Measurements from ENCODE around the gene PMM2. TPM values are rescaled to one million over a fixed set of nuclear protein-coding genes. Genes with fewer than 3 reads are reported as not detected.

The PMM2 gene
- total RNA-seq, 2 donors from 2014 or later: 22.9 to 59.3 TPM

GRCh38 chr16:8808613-8809353 lies 11.1 kb downstream of the PMM2 start:
- Histone ChIP-seq H3K27ac (no peak overlapping the region), H3K36me3 (peaks cover 70% of the 10 kb centered on the region), H3K4me1 (ENCODE audit: control insufficient read depth in 1 of 2, low read depth in 2 of 2) (no peaks in the 10 kb centered on the region), H3K9me3 (no peaks in the 10 kb centered on the region), H3K27me3 (replicated peaks; ENCODE audit: insufficient read depth) (no peaks in the 10 kb centered on the region), H3K4me3 (no peak overlapping the region)
- ATAC-seq (ENCODE audit: insufficient number of reproducible peaks, low FRiP score, low read depth) (no peak), DNase-seq (ENCODE audit: low spot score) (no peak)
- TF ChIP-seq CTCF (IDR thresholded peaks at IDR 0.05): no peak

- TF ChIP-seq CTCF (IDR thresholded peaks at IDR 0.05): no peak
- DNase-seq (ENCODE audit: low spot score) (no peak), ATAC-seq (ENCODE audit: insufficient number of reproducible peaks, low FRiP score, low read depth) (no peak)
- no peaks in the 10 kb centered on the region for H3K9me3 ChIP-seq
- H3K27me3 ChIP-seq (replicated peaks; ENCODE audit: insufficient read depth): no peaks in the 10 kb centered on the region
- H3K36me3 ChIP-seq: peaks cover 67% of the 10 kb centered on the region
- H3K27ac ChIP-seq: no peak overlapping the region
- no peak overlapping the region for H3K4me3 ChIP-seq
- no peaks in the 10 kb centered on the region for H3K4me1 ChIP-seq (ENCODE audit: control insufficient read depth in 1 of 2, low read depth in 2 of 2)
Measured at GRCh38 chr16:8812162-8812843, 14.7 kb downstream of the PMM2 start.

GRCh38 chr16:8814095-8814806 lies 16.6 kb downstream of the PMM2 start:
- H3K36me3 ChIP-seq: peaks cover 60% of the 10 kb centered on the region

GRCh38 chr16:8816967-8817655 lies 19.5 kb downstream of the PMM2 start:
- Histone ChIP-seq H3K27me3 (replicated peaks; ENCODE audit: insufficient read depth) (no peaks in the 10 kb centered on the region), H3K4me3 (no peak overlapping the region), H3K27ac (no peak overlapping the region), H3K9me3 (no peaks in the 10 kb centered on the region), H3K4me1 (ENCODE audit: control insufficient read depth in 1 of 2, low read depth in 2 of 2) (no peaks in the 10 kb centered on the region), H3K36me3 (peaks cover 44% of the 10 kb centered on the region)
- ATAC-seq (ENCODE audit: insufficient number of reproducible peaks, low FRiP score, low read depth) (no peak), DNase-seq (ENCODE audit: low spot score) (no peak)
- no peak for TF ChIP-seq CTCF (IDR thresholded peaks at IDR 0.05)

More at GRCh38 chr16:8814095-8814806, 16.6 kb downstream of the PMM2 start:
- no peaks in the 10 kb centered on the region for H3K4me1 ChIP-seq (ENCODE audit: control insufficient read depth in 1 of 2, low read depth in 2 of 2)
- ATAC-seq (ENCODE audit: insufficient number of reproducible peaks, low FRiP score, low read depth): no peak
- H3K9me3 ChIP-seq: no peaks in the 10 kb centered on the region
- TF ChIP-seq CTCF (IDR thresholded peaks at IDR 0.05): no peak
- no peak for DNase-seq (ENCODE audit: low spot score)
- H3K27me3 ChIP-seq (replicated peaks; ENCODE audit: insufficient read depth): no peaks in the 10 kb centered on the region
- H3K4me3 ChIP-seq: no peak overlapping the region
- no peak overlapping the region for H3K27ac ChIP-seq

Data from thoracic aorta (tissue), 2 donors.